Activated CD8-positive, alpha-beta T cell treated with anti-CD3 and anti-CD28 coated beads, Interleukin-2, amount 10 ng/mL, durations not matched to agents 7 days and 5 days (primary cell): ENCODE results near the gene CP. TPM values are rescaled to one million over a fixed set of nuclear protein-coding genes. Genes with fewer than 3 reads are reported as not detected.
"Not testable (repeated sequence)": the region's sequence is repeated elsewhere in the genome, so short reads cannot be mapped to it uniquely, and the experiment has no call there.

Experiments used
- ATAC-seq: fragments of 150-1000 bp; cut with Tn5 transposase; one replicate; pipeline ENCODE4 v1.10.0; 2021; ENCODE audit warnings: moderate library complexity
- CTCF ChIA-PET: fragments of 350-600 bp; sonication (Branson Sonifier 250); formaldehyde crosslinking; loops from one replicate; lab custom pipeline; 2021; ENCODE audit warnings: antibody characterized with exemption; lab: Charles Lee
- POLR2A ChIA-PET: fragments of 350-600 bp; sonication (Branson Sonifier 250); formaldehyde crosslinking; loops from one replicate; lab custom pipeline; 2021; ENCODE audit warnings: antibody characterized with exemption; lab: Charles Lee
- DNase-seq: peaks from one replicate; pipeline ENCODE4 v3.0.0-alpha.2; 2020
- H3K27ac Mint-ChIP-seq: one replicate; pipeline ENCODE4 v1.8.0; 2021; ENCODE audit warnings: mild to moderate bottlenecking, mixed read lengths
- H3K27me3 Mint-ChIP-seq: one replicate; pipeline ENCODE4 v1.8.0; 2021; ENCODE audit warnings: low read depth, mixed read lengths
- H3K36me3 Mint-ChIP-seq: one replicate; pipeline ENCODE4 v1.8.0; 2021; ENCODE audit warnings: low read depth, mixed read lengths
- H3K4me1 Mint-ChIP-seq: one replicate; pipeline ENCODE4 v1.8.0; 2021; ENCODE audit warnings: low read depth, mixed read lengths
- H3K4me3 Mint-ChIP-seq: one replicate; pipeline ENCODE4 v1.8.0; 2021; ENCODE audit warnings: mild to moderate bottlenecking, mixed read lengths
- H3K9me3 Mint-ChIP-seq: one replicate; pipeline ENCODE4 v1.8.0; 2022; ENCODE audit warnings: mixed read lengths; ENCODE audit not compliant: insufficient read depth
- total RNA-seq, 2 experiments: library from RNA; stranded (reverse); gene quantifications; one replicate each; pipeline ENCODE4 v1.2.3, GENCODE V29; 2021

The CP gene
- total RNA-seq, 2 experiments from 2014 or later: not detected

- H3K27me3 Mint-ChIP-seq: peaks cover 4% of the 10 kb centered on the region
- peak overlapping the region; percentile 62 for H3K27ac Mint-ChIP-seq
- DNase-seq (peak; percentile 42), ATAC-seq (peak; percentile 89)
- H3K4me3 Mint-ChIP-seq: peak overlapping the region; percentile 69
- no peaks in the 10 kb centered on the region for H3K9me3 Mint-ChIP-seq
- ChIA-PET CTCF (interaction anchor here (1.5 to 1.7 kb wide), 2 partner anchors 104 to 270 kb away, joined by 4 to 6 read pairs; no protein-coding TSS in a partner anchor), POLR2A (no interaction called here)
- peaks cover 25% of the 10 kb centered on the region for H3K4me1 Mint-ChIP-seq
- peaks cover 2% of the 10 kb centered on the region for H3K36me3 Mint-ChIP-seq
Observed at GRCh38 chr3:149224736-149225594, 3.3 kb upstream of the CP start.

GRCh38 chr3:149223461-149223820 lies 1.8 kb upstream of the CP start:
- peaks cover 4% of the 10 kb centered on the region for H3K27me3 Mint-ChIP-seq
- POLR2A ChIA-PET: no interaction called here
- no peak overlapping the region for H3K27ac Mint-ChIP-seq
- no peaks in the 10 kb centered on the region for H3K9me3 Mint-ChIP-seq
- CTCF ChIA-PET: no interaction called here
- ATAC-seq: no peak
- no peak overlapping the region for H3K4me3 Mint-ChIP-seq
- peaks cover 25% of the 10 kb centered on the region for H3K4me1 Mint-ChIP-seq
- H3K36me3 Mint-ChIP-seq: peaks cover 2% of the 10 kb centered on the region
- no peak for DNase-seq

- POLR2A ChIA-PET, H3K4me1 Mint-ChIP-seq, H3K36me3 Mint-ChIP-seq, H3K27ac Mint-ChIP-seq, ATAC-seq, DNase-seq, H3K9me3 Mint-ChIP-seq, H3K4me3 Mint-ChIP-seq, H3K27me3 Mint-ChIP-seq: not testable (repeated sequence)
- CTCF ChIA-PET: interaction anchor here (1.4 kb wide), 1 partner anchor 99 kb away, joined by 4 read pairs; no protein-coding TSS in a partner anchor
Observed at GRCh38 chr3:149219380-149220121, 2.1 kb downstream of the CP start.

- Mint-ChIP-seq H3K36me3 (no peaks in the 10 kb centered on the region), H3K27me3 (peaks cover 4% of the 10 kb centered on the region), H3K27ac (no peak overlapping the region), H3K4me3 (no peak overlapping the region), H3K9me3 (no peaks in the 10 kb centered on the region), H3K4me1 (no peaks in the 10 kb centered on the region)
- ChIA-PET POLR2A (no interaction called here), CTCF (interaction anchor here (2.1 kb wide), 1 partner anchor 97 kb away, joined by 6 read pairs; no protein-coding TSS in a partner anchor)
- no peak for ATAC-seq
- DNase-seq: no peak
Observed at GRCh38 chr3:149217347-149217746, 4.3 kb downstream of the CP start.

- no peaks in the 10 kb centered on the region for H3K36me3 Mint-ChIP-seq
- peaks cover 4% of the 10 kb centered on the region for H3K27me3 Mint-ChIP-seq
- no peak overlapping the region for H3K27ac Mint-ChIP-seq
- no peak for ATAC-seq
- CTCF ChIA-PET: interaction anchor here (2.1 kb wide), 1 partner anchor 96 kb away, joined by 6 read pairs; no protein-coding TSS in a partner anchor
- no peaks in the 10 kb centered on the region for H3K4me1 Mint-ChIP-seq
- no peaks in the 10 kb centered on the region for H3K9me3 Mint-ChIP-seq
- no peak overlapping the region for H3K4me3 Mint-ChIP-seq
- POLR2A ChIA-PET: no interaction called here
- DNase-seq: no peak
Observed at GRCh38 chr3:149216193-149216869, 5.3 kb downstream of the CP start.

GRCh38 chr3:149215515-149215914 lies 6.1 kb downstream of the CP start:
- Mint-ChIP-seq H3K4me1 (no peaks in the 10 kb centered on the region), H3K4me3 (no peak overlapping the region), H3K27ac (no peak overlapping the region), H3K27me3 (peaks cover 4% of the 10 kb centered on the region), H3K36me3 (no peaks in the 10 kb centered on the region), H3K9me3 (no peaks in the 10 kb centered on the region)
- DNase-seq: no peak
- no peak for ATAC-seq
- POLR2A ChIA-PET: no interaction called here
- CTCF ChIA-PET: no interaction called here

- POLR2A ChIA-PET: no interaction called here
- ATAC-seq (no peak), DNase-seq (no peak)
- Mint-ChIP-seq H3K4me1 (no peaks in the 10 kb centered on the region), H3K36me3 (no peaks in the 10 kb centered on the region), H3K27ac (no peak overlapping the region), H3K27me3 (peaks cover 9% of the 10 kb centered on the region), H3K4me3 (no peak overlapping the region), H3K9me3 (no peaks in the 10 kb centered on the region)
- CTCF ChIA-PET: no interaction called here
Observed at GRCh38 chr3:149214702-149215101, 6.9 kb downstream of the CP start.

GRCh38 chr3:149212386-149212785 lies 9.2 kb downstream of the CP start:
- no peaks in the 10 kb centered on the region for H3K36me3 Mint-ChIP-seq
- ATAC-seq (no peak), DNase-seq (no peak)
- ChIA-PET CTCF (no interaction called here), POLR2A (no interaction called here)
- H3K27ac Mint-ChIP-seq: no peak overlapping the region
- H3K4me1 Mint-ChIP-seq: no peaks in the 10 kb centered on the region
- no peaks in the 10 kb centered on the region for H3K9me3 Mint-ChIP-seq
- no peak overlapping the region for H3K4me3 Mint-ChIP-seq
- peaks cover 14% of the 10 kb centered on the region for H3K27me3 Mint-ChIP-seq

- H3K9me3 Mint-ChIP-seq: no peaks in the 10 kb centered on the region
- H3K27me3 Mint-ChIP-seq: peaks cover 25% of the 10 kb centered on the region
Observed at GRCh38 chr3:149209431-149209830, 12.2 kb downstream of the CP start.

GRCh38 chr3:149207475-149207874 lies 14.2 kb downstream of the CP start:
- Mint-ChIP-seq H3K36me3 (no peaks in the 10 kb centered on the region), H3K4me3 (no peak overlapping the region), H3K4me1 (peaks cover 11% of the 10 kb centered on the region), H3K9me3 (no peaks in the 10 kb centered on the region), H3K27ac (no peak overlapping the region), H3K27me3 (peaks cover 25% of the 10 kb centered on the region)
- ATAC-seq (no peak), DNase-seq (no peak)
- ChIA-PET CTCF (interaction anchor here (0.6 kb wide), 1 partner anchor 68 kb away, joined by 3 read pairs; no protein-coding TSS in a partner anchor), POLR2A (no interaction called here)

More at GRCh38 chr3:149209431-149209830, 12.2 kb downstream of the CP start:
- ATAC-seq (no peak), DNase-seq (no peak)
- Mint-ChIP-seq H3K4me3 (no peak overlapping the region), H3K4me1 (peaks cover 1% of the 10 kb centered on the region), H3K27ac (no peak overlapping the region), H3K36me3 (no peaks in the 10 kb centered on the region)
- CTCF ChIA-PET: no interaction called here
- POLR2A ChIA-PET: no interaction called here

- Mint-ChIP-seq H3K36me3 (no peaks in the 10 kb centered on the region), H3K4me3 (no peak overlapping the region), H3K27ac (no peak overlapping the region), H3K9me3 (no peaks in the 10 kb centered on the region), H3K27me3 (peaks cover 28% of the 10 kb centered on the region), H3K4me1 (peaks cover 11% of the 10 kb centered on the region)
- ATAC-seq (no peak), DNase-seq (no peak)
- POLR2A ChIA-PET: no interaction called here
- CTCF ChIA-PET: no interaction called here
Observed at GRCh38 chr3:149204390-149204991, 17.1 kb downstream of the CP start.
